Loucy (cell line): ENCODE results near the gene TTLL5.

Source experiments
- CTCF ChIP-seq: fragments of 200-600 bp; sonication (generic); conservative IDR thresholded peaks from 2 replicates; pipeline ENCODE4 v1.5.1; 2014; ENCODE audit warnings: mild to moderate bottlenecking, antibody characterized with exemption, low read length
- EZH2phosphoT487 ChIP-seq: fragments of 200-600 bp; IDR thresholded peaks from 2 replicates; pipeline ENCODE4 v1.6.1; 2018; ENCODE audit warnings: antibody characterized with exemption, mild to moderate bottlenecking, moderate library complexity, borderline replicate concordance

GRCh38 chr14:75734854-75735253, 73.8 kb downstream of the TTLL5 start:
- TF ChIP-seq CTCF, result no peak
- TF ChIP-seq EZH2phosphoT487, result no peak
